Body of pancreas (tissue), 4 donors: ENCODE results near the gene SELENOO. TPM values are rescaled to one million over a fixed set of nuclear protein-coding genes. Genes with fewer than 3 reads are reported as not detected.
A peak's percentile ranks its signal among the peaks of the same experiment; 100 is the strongest.

Source experiments
- ATAC-seq: fragments of 150-250 bp; one replicate; pipeline ENCODE4 v1.9.1; 2016
- DNase-seq, 4 donors: peaks; one replicate each; pipeline ENCODE4 v3.0.0-alpha.2; 2019
- H3K27ac ChIP-seq, 4 donors: fragments of 200-600 bp; sonication (generic); 1 replicate in 3 of 4; 2 replicates in 1 of 4; pipeline versions ENCODE4 v1.5.1 to v1.6.1; 2016 to 2019; ENCODE audit warnings: mild to moderate bottlenecking in 1 of 4, mixed read lengths in 1 of 4, moderate library complexity in 1 of 4
- H3K27me3 ChIP-seq, 2 donors: fragments of 200-600 bp; sonication (generic); one replicate each; pipeline ENCODE4 v1.6.0; 2016; ENCODE audit warnings: mild to moderate bottlenecking in 1 of 2
- H3K36me3 ChIP-seq, 2 donors: fragments of 200-600 bp; sonication (generic); replicated peaks in 1 of 2; 2 replicates each; pipeline ENCODE4 v1.5.1; 2016; ENCODE audit warnings: low read depth in 2 of 2; ENCODE audit not compliant: insufficient read depth in 1 of 2
- H3K4me1 ChIP-seq: fragments of 200-600 bp; sonication (generic); one replicate; pipeline ENCODE4 v1.6.0; 2016
- H3K4me3 ChIP-seq, 2 donors: fragments of 200-600 bp; sonication (generic); 1 replicate in 1 of 2; 2 replicates in 1 of 2; pipeline ENCODE4 v1.5.1; 2016 to 2019
- H3K9me3 ChIP-seq, 3 donors: fragments of 200-600 bp; sonication (generic); 1 replicate in 2 of 3; 2 replicates in 1 of 3; pipeline ENCODE4 v1.5.1; 2016
- POLR2A ChIP-seq, 3 donors: fragments of 450-650 bp; IDR thresholded peaks; one replicate each; pipeline ENCODE4 v1.6.1; 2016; ENCODE audit warnings: antibody characterized with exemption in 3 of 3, mild to moderate bottlenecking in 2 of 3
- WGBS, 2 donors: methylation state at CpG; one replicate each; pipeline ENCODE4 v1.1.5; 2017; 5-methylcytosine and 5-hydroxymethylcytosine counted together
- intact Hi-C: fragments of 100-400 bp; cut with DNase I; formaldehyde crosslinking; loops from one replicate; pipeline ENCODE4 v1.15.1; 2023
- total RNA-seq, 2 donors: library from RNA; depleted of rRNA; stranded (reverse); fragments of >200 nt; gene quantifications; one replicate each; pipeline ENCODE4 v1.1.0, GENCODE V29; 2016
- TF ChIP-seq, protein P1 (sequence below), 7 experiments: fragments of 450-650 bp in 4 of 7; fragments of 200-600 bp in 3 of 7; sonication (generic) in 3 of 7; IDR thresholded peaks; one replicate each; pipeline ENCODE4 v1.5.1; 2016 to 2019; ENCODE audit warnings: antibody characterized with exemption in 7 of 7

SELENOO gene, protein sequence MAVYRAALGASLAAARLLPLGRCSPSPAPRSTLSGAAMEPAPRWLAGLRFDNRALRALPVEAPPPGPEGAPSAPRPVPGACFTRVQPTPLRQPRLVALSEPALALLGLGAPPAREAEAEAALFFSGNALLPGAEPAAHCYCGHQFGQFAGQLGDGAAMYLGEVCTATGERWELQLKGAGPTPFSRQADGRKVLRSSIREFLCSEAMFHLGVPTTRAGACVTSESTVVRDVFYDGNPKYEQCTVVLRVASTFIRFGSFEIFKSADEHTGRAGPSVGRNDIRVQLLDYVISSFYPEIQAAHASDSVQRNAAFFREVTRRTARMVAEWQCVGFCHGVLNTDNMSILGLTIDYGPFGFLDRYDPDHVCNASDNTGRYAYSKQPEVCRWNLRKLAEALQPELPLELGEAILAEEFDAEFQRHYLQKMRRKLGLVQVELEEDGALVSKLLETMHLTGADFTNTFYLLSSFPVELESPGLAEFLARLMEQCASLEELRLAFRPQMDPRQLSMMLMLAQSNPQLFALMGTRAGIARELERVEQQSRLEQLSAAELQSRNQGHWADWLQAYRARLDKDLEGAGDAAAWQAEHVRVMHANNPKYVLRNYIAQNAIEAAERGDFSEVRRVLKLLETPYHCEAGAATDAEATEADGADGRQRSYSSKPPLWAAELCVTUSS
- total RNA-seq = 10 to 100 TPM; 23.6 to 57.4 TPM

DNA sequence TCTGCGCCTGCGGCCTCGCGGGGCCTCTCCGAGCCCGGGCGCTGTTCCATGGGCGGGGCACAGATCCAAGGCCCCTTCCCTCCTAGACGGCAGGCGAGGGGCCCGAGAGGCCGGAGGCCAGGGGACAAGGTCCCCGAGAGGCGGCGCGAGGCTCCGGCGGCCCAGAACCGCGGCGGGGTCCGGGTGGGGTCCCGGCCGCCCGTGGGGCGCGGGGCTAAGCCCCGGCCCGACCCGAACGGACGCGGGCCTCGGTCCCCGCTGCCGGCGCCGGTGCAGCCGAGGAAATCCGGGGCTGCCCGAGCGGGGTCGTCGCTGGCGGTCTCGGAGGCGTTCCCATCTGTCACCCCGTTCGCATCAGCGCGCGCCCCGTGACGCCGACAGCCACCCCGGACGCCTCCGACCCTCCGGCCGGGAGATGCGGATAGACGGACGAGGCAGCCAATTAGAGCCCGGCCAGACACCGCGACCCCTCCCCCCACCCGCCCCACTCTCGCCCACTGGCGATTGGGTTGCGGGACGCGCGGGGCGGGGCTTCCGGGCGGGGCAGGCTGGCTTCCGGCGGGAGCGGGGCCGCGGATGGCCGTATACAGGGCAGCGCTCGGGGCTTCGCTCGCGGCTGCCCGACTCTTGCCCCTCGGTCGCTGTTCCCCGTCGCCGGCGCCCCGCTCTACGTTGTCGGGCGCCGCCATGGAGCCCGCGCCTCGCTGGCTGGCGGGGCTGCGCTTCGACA lies at the start of gene SELENOO:
Gene SELENOO, plus strand, starts transcription at position 551 of the 730 bp plus-strand sequence. Its CDS starts 26 bp downstream, at position 577.
- intact Hi-C loops = no loop called here
- peaks cover 0 to 8% of the 10 kb centered on the region in 2 donors for H3K36me3 ChIP-seq
- DNase-seq (peak; percentile 91 to 92 (median 92)), ATAC-seq (peak; percentile 93)
- TF ChIP-seq, protein P1, sequence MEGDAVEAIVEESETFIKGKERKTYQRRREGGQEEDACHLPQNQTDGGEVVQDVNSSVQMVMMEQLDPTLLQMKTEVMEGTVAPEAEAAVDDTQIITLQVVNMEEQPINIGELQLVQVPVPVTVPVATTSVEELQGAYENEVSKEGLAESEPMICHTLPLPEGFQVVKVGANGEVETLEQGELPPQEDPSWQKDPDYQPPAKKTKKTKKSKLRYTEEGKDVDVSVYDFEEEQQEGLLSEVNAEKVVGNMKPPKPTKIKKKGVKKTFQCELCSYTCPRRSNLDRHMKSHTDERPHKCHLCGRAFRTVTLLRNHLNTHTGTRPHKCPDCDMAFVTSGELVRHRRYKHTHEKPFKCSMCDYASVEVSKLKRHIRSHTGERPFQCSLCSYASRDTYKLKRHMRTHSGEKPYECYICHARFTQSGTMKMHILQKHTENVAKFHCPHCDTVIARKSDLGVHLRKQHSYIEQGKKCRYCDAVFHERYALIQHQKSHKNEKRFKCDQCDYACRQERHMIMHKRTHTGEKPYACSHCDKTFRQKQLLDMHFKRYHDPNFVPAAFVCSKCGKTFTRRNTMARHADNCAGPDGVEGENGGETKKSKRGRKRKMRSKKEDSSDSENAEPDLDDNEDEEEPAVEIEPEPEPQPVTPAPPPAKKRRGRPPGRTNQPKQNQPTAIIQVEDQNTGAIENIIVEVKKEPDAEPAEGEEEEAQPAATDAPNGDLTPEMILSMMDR (IDR thresholded peaks at IDR 0.05) = no peak
- peak; percentile 53 to 75 (median 59) for TF ChIP-seq POLR2A (IDR thresholded peaks at IDR 0.05)
- WGBS, 2 donors = 0% methylated on average over 81 of the region's 105 CpGs; no CpG with 5 or more reads in 1 of the 2 donors
- no peaks in the 10 kb centered on the region for H3K27me3 ChIP-seq
- H3K4me1 ChIP-seq = peaks cover 26% of the 10 kb centered on the region
- no peaks in the 10 kb centered on the region for H3K9me3 ChIP-seq
- H3K4me3 ChIP-seq = peak within 1 kb of the TSS; percentile 65 to 68
- H3K27ac ChIP-seq = peak within 1 kb of the TSS; percentile 37 to 78 (median 68)

DNA sequence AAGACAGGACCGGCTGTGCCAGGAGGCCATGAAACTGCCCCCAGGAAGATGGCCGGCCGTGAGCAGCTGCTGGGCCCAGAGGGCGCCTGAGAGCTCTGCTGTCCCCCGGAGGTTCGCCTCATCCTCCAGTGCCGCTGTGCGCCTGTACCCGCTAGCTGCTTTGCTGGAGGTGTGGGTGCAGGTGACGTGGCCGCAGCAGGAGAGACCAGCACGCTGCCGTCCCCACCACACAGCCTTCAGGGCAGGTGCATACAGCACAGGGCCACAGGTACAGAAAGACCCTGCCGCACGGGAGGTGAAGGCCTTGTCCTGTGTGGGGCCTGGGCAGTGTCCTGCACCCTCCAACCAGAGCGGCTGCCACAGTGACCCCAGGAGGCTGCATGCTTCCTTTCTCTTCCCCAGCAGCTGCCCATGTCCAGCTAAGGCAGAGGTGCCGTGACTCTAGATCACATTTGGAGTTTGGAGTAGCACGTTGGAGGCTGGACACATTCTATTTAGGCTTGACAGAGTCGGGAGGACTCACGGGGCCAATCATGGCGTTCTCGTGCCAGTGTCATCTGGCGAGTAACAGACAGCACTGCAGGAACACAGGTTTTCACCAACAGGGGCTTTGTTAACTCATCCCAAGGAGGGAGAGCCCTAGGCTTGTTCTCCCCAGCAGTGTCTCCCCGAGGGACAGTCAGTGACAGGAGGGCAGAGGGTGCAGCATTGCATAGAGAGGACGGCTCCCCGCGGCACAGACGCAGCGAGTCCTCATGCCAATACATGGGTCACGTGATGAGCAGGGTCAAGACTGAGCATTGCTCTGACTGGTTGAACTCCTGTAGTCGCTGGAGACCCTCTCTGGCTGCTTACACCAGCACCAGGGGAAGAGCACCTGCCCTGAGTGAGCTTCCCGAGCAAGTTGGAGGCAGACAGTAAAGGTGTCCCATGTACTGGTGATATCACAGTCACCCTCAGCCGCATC lies 49.0 kb upstream of the SELENOO start:
- whole genome bisulfite sequencing, 2 donors = 77 to 80% methylated on average over 15 to 30 of the region's 33 CpGs
- intact Hi-C loops = loop anchor here (5.0 kb wide), 1 partner anchor 55 kb away; no protein-coding TSS in a partner anchor
- no peaks in the 10 kb centered on the region for H3K9me3 ChIP-seq
- no peak for ATAC-seq
- no peaks in the 10 kb centered on the region for H3K36me3 ChIP-seq
- peaks cover 1% of the 10 kb centered on the region for H3K4me1 ChIP-seq
- DNase-seq = no peak
- no peak overlapping the region for H3K4me3 ChIP-seq
- H3K27me3 ChIP-seq = no peaks in the 10 kb centered on the region
- H3K27ac ChIP-seq = no peak overlapping the region
- TF ChIP-seq, protein P1 (IDR thresholded peaks at IDR 0.05) = no peak
- no peak for TF ChIP-seq POLR2A (IDR thresholded peaks at IDR 0.05)

DNA sequence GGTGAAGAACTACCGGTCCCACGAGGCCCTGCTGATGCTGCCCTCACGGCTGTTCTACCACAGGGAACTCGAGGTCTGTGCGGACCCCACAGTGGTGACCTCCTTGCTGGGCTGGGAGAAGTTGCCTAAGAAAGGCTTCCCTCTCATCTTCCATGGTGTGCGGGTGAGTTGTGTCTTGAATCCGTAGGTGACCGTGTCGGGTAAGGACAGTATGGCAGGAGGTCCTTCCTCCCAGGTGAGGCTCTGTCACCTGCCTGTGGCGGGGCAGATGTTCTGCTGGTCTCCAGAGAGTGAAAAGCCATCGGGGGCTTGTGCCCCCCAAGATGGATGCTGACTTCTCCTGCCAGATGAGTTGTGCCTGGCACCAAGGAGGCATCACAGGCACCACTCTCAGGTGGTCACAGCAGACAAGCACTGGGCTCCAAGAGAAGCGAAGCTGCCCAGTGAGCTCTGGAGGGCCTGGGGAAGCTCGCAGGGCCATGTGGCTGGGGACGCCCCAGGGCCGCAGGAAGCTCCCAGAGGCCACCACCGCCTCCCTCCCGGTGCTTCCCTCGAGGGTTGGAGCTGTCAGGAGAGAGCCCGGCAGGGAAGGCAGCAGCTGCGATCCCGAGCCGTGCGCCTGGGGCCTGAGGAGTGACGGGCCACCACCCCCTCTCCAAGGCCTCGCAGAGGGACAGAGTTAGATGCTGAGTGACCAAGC lies 47.6 kb upstream of the SELENOO start:
- WGBS, 2 donors = 69 to 83% methylated on average over 17 to 24 of the region's 25 CpGs
- Histone ChIP-seq H3K9me3 (no peaks in the 10 kb centered on the region), H3K4me1 (no peaks in the 10 kb centered on the region), H3K27ac (no peak overlapping the region), H3K36me3 (no peaks in the 10 kb centered on the region), H3K4me3 (no peak overlapping the region), H3K27me3 (no peaks in the 10 kb centered on the region)
- no peak for ATAC-seq
- no peak for DNase-seq
- TF ChIP-seq, protein P1 (IDR thresholded peaks at IDR 0.05) = no peak
- no peak for TF ChIP-seq POLR2A (IDR thresholded peaks at IDR 0.05)
- intact Hi-C loops = loop anchor here (5.0 kb wide), 1 partner anchor 54 kb away; no protein-coding TSS in a partner anchor
